ENCODE measurements around the gene ANAPC5.
A peak's percentile ranks its signal among the peaks of the same experiment; 100 is the strongest.
"Not testable (repeated sequence)": the region's sequence is repeated elsewhere in the genome, so short reads cannot be mapped to it uniquely, and the experiment has no call there.

Gene ANAPC5

GRCh38 chr12:121293603-121294002 lies 58.6 kb downstream of the ANAPC5 start:
- ATAC-seq (replicated peaks): no peak
- Mint-ChIP-seq H3K27ac (no peak overlapping the region), H3K36me3 (peaks cover 8 to 13% of the 10 kb centered on the region in 2 donors), H3K27me3 (no peaks in the 10 kb centered on the region), H3K4me1 (peaks cover 17 to 44% of the 10 kb centered on the region in 2 donors), H3K4me3 (no peak overlapping the region), H3K9me3 (no peaks in the 10 kb centered on the region)
- no peak for DNase-seq

- Mint-ChIP-seq H3K4me1 (peaks cover 24 to 37% of the 10 kb centered on the region in 2 donors), H3K9me3 (no peaks in the 10 kb centered on the region), H3K27me3 (no peaks in the 10 kb centered on the region), H3K36me3 (peaks cover 17 to 23% of the 10 kb centered on the region in 2 donors), H3K4me3 (no peak overlapping the region), H3K27ac (no peak overlapping the region)
- no peak for DNase-seq
- ATAC-seq (replicated peaks): no peak
Measured at GRCh38 chr12:121290410-121290809, 61.8 kb downstream of the ANAPC5 start.

- DNase-seq (no peak), ATAC-seq (replicated peaks) (no peak)
- no peak overlapping the region for H3K4me3 Mint-ChIP-seq
- no peaks in the 10 kb centered on the region for H3K9me3 Mint-ChIP-seq
- no peaks in the 10 kb centered on the region for H3K27me3 Mint-ChIP-seq
- peaks cover 21 to 33% of the 10 kb centered on the region in 2 donors for H3K4me1 Mint-ChIP-seq
- no peak overlapping the region for H3K27ac Mint-ChIP-seq
- peaks cover 19 to 24% of the 10 kb centered on the region in 2 donors for H3K36me3 Mint-ChIP-seq
Measured at GRCh38 chr12:121289962-121290361, 62.2 kb downstream of the ANAPC5 start.

- Mint-ChIP-seq H3K9me3 (no peaks in the 10 kb centered on the region), H3K27me3 (no peaks in the 10 kb centered on the region), H3K4me1 (peaks cover 21 to 29% of the 10 kb centered on the region in 2 donors), H3K36me3 (peaks cover 20 to 25% of the 10 kb centered on the region in 2 donors), H3K27ac (no peak overlapping the region), H3K4me3 (no peak overlapping the region)
- DNase-seq (no peak), ATAC-seq (replicated peaks) (peak in 1 of 2 donors; percentile 12)
Measured at GRCh38 chr12:121288986-121289385, 63.2 kb downstream of the ANAPC5 start.

- Mint-ChIP-seq H3K4me1 (peaks cover 16 to 22% of the 10 kb centered on the region in 2 donors), H3K27me3 (no peaks in the 10 kb centered on the region), H3K9me3 (no peaks in the 10 kb centered on the region), H3K27ac (peak overlapping the region; percentile 89), H3K4me3 (peak overlapping the region; percentile 19 to 51), H3K36me3 (peaks cover 22 to 27% of the 10 kb centered on the region in 2 donors)
- DNase-seq (no peak), ATAC-seq (replicated peaks) (peak; percentile 88 to 91)
Measured at GRCh38 chr12:121288158-121288845, 63.9 kb downstream of the ANAPC5 start.

GRCh38 chr12:121287267-121287954 lies 64.8 kb downstream of the ANAPC5 start:
- Mint-ChIP-seq H3K27me3 (no peaks in the 10 kb centered on the region), H3K27ac (no peak overlapping the region), H3K4me3 (no peak overlapping the region), H3K4me1 (peaks cover 16 to 19% of the 10 kb centered on the region in 2 donors), H3K9me3 (no peaks in the 10 kb centered on the region), H3K36me3 (peaks cover 22 to 25% of the 10 kb centered on the region in 2 donors)
- ATAC-seq (replicated peaks) (no peak), DNase-seq (no peak)

GRCh38 chr12:121285856-121286255 lies 66.4 kb downstream of the ANAPC5 start:
- H3K4me1 Mint-ChIP-seq: peaks cover 14% of the 10 kb centered on the region in 2 donors
- H3K4me3 Mint-ChIP-seq: no peak overlapping the region
- H3K27ac Mint-ChIP-seq: no peak overlapping the region

GRCh38 chr12:121284551-121285390 lies 67.4 kb downstream of the ANAPC5 start:
- ATAC-seq (replicated peaks) (no peak), DNase-seq (no peak)
- Mint-ChIP-seq H3K36me3 (peaks cover 14 to 19% of the 10 kb centered on the region in 2 donors), H3K9me3 (no peaks in the 10 kb centered on the region), H3K27me3 (no peaks in the 10 kb centered on the region), H3K4me1 (peaks cover 12 to 14% of the 10 kb centered on the region in 2 donors), H3K4me3 (no peak overlapping the region), H3K27ac (no peak overlapping the region)

More at GRCh38 chr12:121285856-121286255, 66.4 kb downstream of the ANAPC5 start:
- DNase-seq (no peak), ATAC-seq (replicated peaks) (no peak)
- no peaks in the 10 kb centered on the region for H3K9me3 Mint-ChIP-seq
- peaks cover 17 to 22% of the 10 kb centered on the region in 2 donors for H3K36me3 Mint-ChIP-seq
- H3K27me3 Mint-ChIP-seq: no peaks in the 10 kb centered on the region

GRCh38 chr12:121283841-121284240 lies 68.4 kb downstream of the ANAPC5 start:
- no peak overlapping the region for H3K4me3 Mint-ChIP-seq
- H3K4me1 Mint-ChIP-seq: peaks cover 12% of the 10 kb centered on the region in 2 donors
- peaks cover 16 to 21% of the 10 kb centered on the region in 2 donors for H3K36me3 Mint-ChIP-seq
- no peaks in the 10 kb centered on the region for H3K9me3 Mint-ChIP-seq
- DNase-seq (no peak), ATAC-seq (replicated peaks) (no peak)
- H3K27me3 Mint-ChIP-seq: no peaks in the 10 kb centered on the region
- H3K27ac Mint-ChIP-seq: peak overlapping the region; percentile 59

- no peak for DNase-seq
- peaks cover 21 to 25% of the 10 kb centered on the region in 2 donors for H3K36me3 Mint-ChIP-seq
- H3K9me3 Mint-ChIP-seq: no peaks in the 10 kb centered on the region
- ATAC-seq (replicated peaks): no peak
- peaks cover 9 to 12% of the 10 kb centered on the region in 2 donors for H3K4me1 Mint-ChIP-seq
- H3K27me3 Mint-ChIP-seq: no peaks in the 10 kb centered on the region
- no peak overlapping the region for H3K4me3 Mint-ChIP-seq
- no peak overlapping the region for H3K27ac Mint-ChIP-seq
Measured at GRCh38 chr12:121283388-121283787, 68.8 kb downstream of the ANAPC5 start.

GRCh38 chr12:121282910-121283309 lies 69.3 kb downstream of the ANAPC5 start:
- not testable (repeated sequence) for H3K4me1 Mint-ChIP-seq; ATAC-seq (replicated peaks); H3K27ac Mint-ChIP-seq; H3K27me3 Mint-ChIP-seq; H3K4me3 Mint-ChIP-seq; DNase-seq; H3K9me3 Mint-ChIP-seq
- H3K36me3 Mint-ChIP-seq: peaks cover 22 to 27% of the 10 kb centered on the region in 2 donors

GRCh38 chr12:121282072-121282742 lies 70.0 kb downstream of the ANAPC5 start:
- peaks cover 9 to 12% of the 10 kb centered on the region in 2 donors for H3K4me1 Mint-ChIP-seq
- no peaks in the 10 kb centered on the region for H3K27me3 Mint-ChIP-seq
- peaks cover 2 to 3% of the 10 kb centered on the region in 2 donors for H3K9me3 Mint-ChIP-seq
- no peak overlapping the region for H3K4me3 Mint-ChIP-seq
- no peak overlapping the region for H3K27ac Mint-ChIP-seq
- ATAC-seq (replicated peaks) (no peak), DNase-seq (no peak)
- peaks cover 24 to 27% of the 10 kb centered on the region in 2 donors for H3K36me3 Mint-ChIP-seq

GRCh38 chr12:121281116-121281515 lies 71.1 kb downstream of the ANAPC5 start:
- ATAC-seq (replicated peaks); H3K27me3 Mint-ChIP-seq; H3K27ac Mint-ChIP-seq; DNase-seq; H3K9me3 Mint-ChIP-seq; H3K4me3 Mint-ChIP-seq: not testable (repeated sequence)
- Mint-ChIP-seq H3K4me1 (peaks cover 13 to 16% of the 10 kb centered on the region in 2 donors), H3K36me3 (peaks cover 24 to 26% of the 10 kb centered on the region in 2 donors)

- H3K27ac Mint-ChIP-seq: peak overlapping the region; percentile 60
- H3K9me3 Mint-ChIP-seq: not testable (repeated sequence)
Measured at GRCh38 chr12:121280531-121280930, 71.7 kb downstream of the ANAPC5 start.

More at GRCh38 chr12:121280531-121280930, 71.7 kb downstream of the ANAPC5 start:
- DNase-seq; H3K4me3 Mint-ChIP-seq; ATAC-seq (replicated peaks); H3K27me3 Mint-ChIP-seq: not testable (repeated sequence)
- H3K4me1 Mint-ChIP-seq: peaks cover 11 to 16% of the 10 kb centered on the region in 2 donors
- H3K36me3 Mint-ChIP-seq: peaks cover 21 to 28% of the 10 kb centered on the region in 2 donors
